K562 treated with DMSO at 1 percent for 24 hours (cell line): ENCODE measurements around the gene FHL3. TPM values are rescaled to one million over a fixed set of nuclear protein-coding genes. Genes with fewer than 3 reads are reported as not detected.

Experiments used
- total RNA-seq: library from RNA; unstranded; fragments of 300-600 nt; gene quantifications from 2 replicates; pipeline ENCODE4 v1.2.3, GENCODE V29; 2022; ENCODE audit warnings: low read depth; ENCODE audit not compliant: insufficient read depth

The FHL3 gene
- 125 and 126 TPM in 2 replicates for total RNA-seq

DNA sequence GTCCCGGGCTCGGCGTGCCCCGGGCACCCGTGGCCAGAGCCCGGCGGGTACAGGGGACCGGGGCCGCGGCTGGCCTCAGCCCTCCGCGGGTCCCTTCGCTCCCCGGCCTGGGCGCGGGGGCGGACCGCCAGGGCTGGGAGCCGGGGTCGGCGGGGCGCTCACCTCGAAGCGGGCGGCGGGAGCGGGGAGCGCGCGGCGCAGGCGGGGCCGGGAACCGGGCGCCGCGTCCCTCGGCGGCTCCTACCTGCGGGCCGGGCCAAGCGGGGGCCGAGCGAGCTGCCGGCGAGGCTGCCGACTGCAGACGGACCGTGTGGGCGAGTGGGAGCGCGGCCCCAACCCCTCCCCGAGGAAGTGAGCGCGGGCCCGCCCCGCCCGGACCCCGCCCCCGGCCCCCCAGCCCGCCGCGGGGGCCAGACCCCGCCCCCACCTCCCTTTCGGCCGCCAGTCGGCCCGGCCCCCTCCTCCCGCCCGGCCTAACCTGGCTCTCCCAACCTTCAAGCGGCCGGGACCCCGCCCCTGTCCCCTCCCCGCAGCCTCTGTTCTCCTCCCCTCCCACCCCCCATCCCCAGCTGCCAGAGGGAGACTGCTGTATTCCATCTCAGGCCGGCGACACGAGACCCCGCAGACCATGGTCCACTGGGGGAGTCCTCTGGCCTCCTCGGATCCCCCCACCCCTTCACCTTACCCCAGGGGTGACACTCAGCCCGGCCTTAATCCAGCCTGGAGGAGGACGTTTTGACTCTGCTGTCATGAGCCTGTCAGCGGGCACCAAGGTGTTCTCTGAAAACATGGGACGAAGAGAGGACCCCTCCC, at the start of gene FHL3:
FHL3 (minus strand) TSS at position 320 of the 813 bp plus-strand sequence. CDS start 6,102 bp downstream, outside the sequence.

DNA sequence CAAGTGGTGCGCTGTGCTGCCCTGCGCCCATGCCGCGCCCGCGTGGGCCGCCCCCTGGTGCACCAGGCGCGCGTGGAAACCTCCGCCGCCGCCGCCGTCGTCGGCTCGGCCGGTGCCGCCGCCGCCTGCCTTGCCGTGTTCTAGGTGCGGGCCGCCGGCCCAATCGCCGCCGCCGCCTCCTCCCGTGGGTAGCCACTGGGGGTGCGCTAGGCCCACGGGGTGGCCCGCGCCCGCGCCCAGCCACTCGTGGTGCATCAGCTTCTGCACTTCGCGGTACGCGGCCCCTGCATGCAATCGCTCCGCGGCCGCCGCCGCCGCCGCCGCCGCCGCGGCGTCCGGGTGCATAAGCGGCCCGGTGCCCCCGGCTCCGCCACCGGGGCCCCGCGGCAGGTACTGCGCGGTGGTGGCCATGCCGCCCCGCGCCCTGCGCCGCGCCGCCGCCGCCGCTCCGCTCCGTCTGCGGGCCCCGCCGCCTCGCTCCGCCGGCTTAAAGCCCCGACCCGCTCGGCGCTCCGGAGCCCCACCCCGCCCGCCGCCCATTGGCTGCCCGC, 41.1 kb upstream of the FHL3 start, which contains the start of gene POU3F1:
POU3F1 (minus strand) TSS at position 461 of the 551 bp plus-strand sequence; CDS start at position 411, 50 bp downstream.

DNA sequence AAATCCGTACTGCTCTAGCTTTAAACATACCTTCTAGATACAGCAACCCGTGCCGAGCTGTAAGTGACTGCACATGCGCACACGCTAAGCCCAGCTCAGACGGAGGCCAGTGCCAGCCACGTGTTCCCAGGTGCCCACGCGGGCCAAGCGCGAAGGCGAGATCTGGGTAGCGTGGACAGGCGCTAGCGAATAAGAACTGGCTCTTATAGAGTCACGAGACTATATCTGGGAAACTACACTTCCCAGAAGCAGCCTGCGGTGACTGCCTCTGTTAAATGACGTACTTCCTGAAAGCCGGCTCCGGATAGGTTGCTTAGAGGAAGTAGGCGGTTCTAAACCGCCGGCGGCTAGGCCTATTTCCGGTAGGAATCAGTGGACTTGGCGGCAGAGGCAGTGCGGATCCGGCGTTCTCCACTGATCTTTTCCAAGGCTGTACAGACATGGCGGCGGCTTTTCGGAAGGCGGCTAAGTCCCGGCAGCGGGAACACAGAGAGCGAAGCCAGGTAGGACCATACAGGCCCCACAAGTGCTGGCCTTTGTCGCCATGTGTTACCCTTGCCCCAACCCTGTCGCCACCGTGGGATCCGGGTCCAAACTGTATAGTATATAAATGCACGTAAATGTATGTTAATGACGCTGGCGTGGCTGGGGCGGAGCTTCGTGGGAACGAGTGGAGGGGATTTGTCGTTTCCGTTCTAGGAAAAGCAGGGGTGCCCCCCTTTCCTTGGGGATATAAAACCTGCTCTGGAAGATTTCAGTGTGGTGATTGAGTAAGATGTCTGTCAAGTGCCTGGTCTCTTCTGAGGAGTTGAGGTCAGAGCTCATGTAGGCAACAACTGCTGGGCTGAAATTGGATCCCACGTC, 7.3 kb upstream of the FHL3 start, which contains the start of gene UTP11:
UTP11 (plus strand) TSS at position 372 of the 864 bp plus-strand sequence; CDS start at position 441, 69 bp downstream.

Other genes starting within 250 kb of the FHL3 start
- not detected in 2 replicates for gene EPHA10, start 240.4 kb downstream of the FHL3 start, total RNA-seq
- gene MANEAL, start 211.7 kb downstream of the FHL3 start, total RNA-seq: 0.86 and 1.2 TPM in 2 replicates
- 113 and 233 TPM in 2 replicates for gene C1orf122, start 197.7 kb downstream of the FHL3 start, total RNA-seq
- 48.8 and 52.4 TPM in 2 replicates for gene YRDC, start 197.3 kb downstream of the FHL3 start, total RNA-seq
- 2.7 and 3.1 TPM in 2 replicates for gene MTF1, start 145.9 kb downstream of the FHL3 start, total RNA-seq
- gene INPP5B, start 58.5 kb downstream of the FHL3 start, total RNA-seq: 21.7 and 22.0 TPM in 2 replicates
- gene SF3A3, start 15.5 kb downstream of the FHL3 start, total RNA-seq: 93.9 and 120 TPM in 2 replicates
- 43.6 and 46.5 TPM in 2 replicates for gene UTP11, start 7.2 kb upstream of the FHL3 start, total RNA-seq
- gene POU3F1, start 41.3 kb upstream of the FHL3 start, total RNA-seq: 0.43 TPM in 1 of 2 replicates, not detected in the other